VCaP (cell line): ENCODE measurements around the gene LEO1.

ENCODE experiments used
- H3K27ac ChIP-seq: fragments of 450-650 bp; 2 replicates; pipeline ENCODE4 v1.5.1; 2017
- CTCF ChIP-seq: fragments of 450-650 bp; conservative IDR thresholded peaks from 2 replicates; pipeline ENCODE4 v1.5.1; 2017; ENCODE audit warnings: mild to moderate bottlenecking, moderate library complexity

Gene LEO1

GRCh38 chr15:51971375-51972133 is at the start of gene LEO1:
LEO1 (minus strand) TSS chr15:51971778; CDS start chr15:51971745, 33 bp downstream.
- TF ChIP-seq CTCF, result peak; percentile 52
- peak within 1 kb of the TSS; percentile 93 for H3K27ac ChIP-seq

GRCh38 chr15:52021128-52021671 is 49.6 kb upstream of the LEO1 start:
- peak; percentile 16; the same call in 1 of the 2 replicates for TF ChIP-seq CTCF
- H3K27ac ChIP-seq, result peak overlapping the region; percentile 96

- TF ChIP-seq CTCF, result no peak
- H3K27ac ChIP-seq, result peak overlapping the region; percentile 96
These were observed 48.9 kb upstream of the LEO1 start for GRCh38 chr15:52020221-52021085.

GRCh38 chr15:52019394-52020220 is 48.0 kb upstream of the LEO1 start:
- TF ChIP-seq CTCF, result no peak
- peak overlapping the region; percentile 96 for H3K27ac ChIP-seq

- H3K27ac ChIP-seq, result peak within 1 kb of the TSS; percentile 96
- no peak for TF ChIP-seq CTCF
These were observed 47.3 kb upstream of the LEO1 start, which contains the start of gene MAPK6 for GRCh38 chr15:52018693-52019393. MAPK6 (plus strand) TSS chr15:52019219; CDS start chr15:52046461, 27,242 bp downstream.

- peak overlapping the region; percentile 96 for H3K27ac ChIP-seq
- TF ChIP-seq CTCF, result no peak
These were observed 46.7 kb upstream of the LEO1 start for GRCh38 chr15:52018244-52018643.
